GM21423 (cell line): ENCODE measurements around the gene BAZ2B.
"Not testable (repeated sequence)": the region's sequence is repeated elsewhere in the genome, so short reads cannot be mapped to it uniquely, and the experiment has no call there.

Experiments
- ATAC-seq: cut with Tn5 transposase; IDR thresholded peaks from one replicate; pipeline ENCODE4 v1.9.1; 2021; ENCODE audit warnings: mild to moderate bottlenecking, moderate library complexity; ENCODE audit not compliant: unreplicated experiment

Gene BAZ2B

GRCh38 chr2:159538801-159539200, 77.5 kb downstream of the BAZ2B start:
- ATAC-seq = no peak

GRCh38 chr2:159535261-159535660, 81.1 kb downstream of the BAZ2B start:
- not testable (repeated sequence) for ATAC-seq

GRCh38 chr2:159531475-159531874, 84.9 kb downstream of the BAZ2B start:
- ATAC-seq = no peak

- no peak for ATAC-seq
Observed at GRCh38 chr2:159526433-159526832, 89.9 kb downstream of the BAZ2B start.

- ATAC-seq = no peak
Observed at GRCh38 chr2:159525012-159525411, 91.3 kb downstream of the BAZ2B start.

- ATAC-seq = no peak
Observed at GRCh38 chr2:159521272-159521671, 95.1 kb downstream of the BAZ2B start.

- no peak for ATAC-seq
Observed at GRCh38 chr2:159518321-159519005, 97.9 kb downstream of the BAZ2B start.

- peak; percentile 78 for ATAC-seq
Observed at GRCh38 chr2:159516241-159516758, 100.0 kb downstream of the BAZ2B start.

- ATAC-seq = no peak
Observed at GRCh38 chr2:159515441-159515840, 100.9 kb downstream of the BAZ2B start.

GRCh38 chr2:159513745-159514144, 102.6 kb downstream of the BAZ2B start:
- ATAC-seq = no peak

GRCh38 chr2:159508140-159508539, 108.2 kb downstream of the BAZ2B start:
- ATAC-seq = no peak

GRCh38 chr2:159506764-159507440, 109.4 kb downstream of the BAZ2B start:
- ATAC-seq = no peak

GRCh38 chr2:159506202-159506601, 110.1 kb downstream of the BAZ2B start:
- ATAC-seq = no peak

GRCh38 chr2:159505196-159505595, 111.2 kb downstream of the BAZ2B start:
- no peak for ATAC-seq

GRCh38 chr2:159501743-159502142, 114.6 kb downstream of the BAZ2B start:
- ATAC-seq = no peak

- no peak for ATAC-seq
Observed at GRCh38 chr2:159497847-159498246, 118.5 kb downstream of the BAZ2B start.

- ATAC-seq = no peak
Observed at GRCh38 chr2:159497256-159497655, 119.1 kb downstream of the BAZ2B start.

GRCh38 chr2:159489476-159489875, 126.9 kb downstream of the BAZ2B start:
- ATAC-seq = no peak

- ATAC-seq = no peak
Observed at GRCh38 chr2:159484532-159484931, 131.8 kb downstream of the BAZ2B start.

- ATAC-seq = no peak
Observed at GRCh38 chr2:159476329-159476728, 140.0 kb downstream of the BAZ2B start.

- no peak for ATAC-seq
Observed at GRCh38 chr2:159475793-159476192, 140.6 kb downstream of the BAZ2B start.

GRCh38 chr2:159471340-159471739, 145.0 kb downstream of the BAZ2B start:
- no peak for ATAC-seq
